ENCODE data around the gene LRRC74A. TPM values are rescaled to one million over a fixed set of nuclear protein-coding genes. Genes with fewer than 3 reads are reported as not detected.

LRRC74A gene
- total and polyA plus RNA-seq, 2 donors from 2014 or later: not detected

DNA sequence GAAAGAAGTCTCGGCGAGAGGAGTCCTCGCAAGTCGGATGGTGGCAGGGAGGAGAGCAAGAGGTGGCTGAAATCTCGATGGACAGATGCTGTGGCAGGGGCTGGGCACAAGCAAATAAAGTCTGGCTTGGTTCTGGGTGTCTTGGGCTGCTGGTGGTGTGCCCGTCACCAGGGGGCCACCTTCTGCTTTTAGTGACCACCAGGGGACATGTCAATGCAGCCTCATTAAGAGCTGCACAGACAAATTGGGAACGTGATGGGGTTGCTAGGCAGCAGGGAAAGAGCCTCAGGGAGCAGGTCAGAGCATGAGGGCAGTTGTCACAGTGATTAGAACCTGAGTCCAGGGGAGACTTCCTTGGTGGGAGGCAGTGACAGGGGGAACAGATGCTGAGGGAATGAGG is 44.0 kb downstream of the LRRC74A start:
- H3K36me3 ChIP-seq (ENCODE audit: control insufficient read depth in 2 of 3, insufficient read depth in 3 of 3, low read length in 3 of 3): no peaks in the 10 kb centered on the region
- no peaks in the 10 kb centered on the region for H3K27me3 ChIP-seq (ENCODE audit: control insufficient read depth, insufficient read depth, low read length)
- DNase-seq (no peak), FAIRE-seq (no peak)
- H3K9ac ChIP-seq (ENCODE audit: low read length in 3 of 3): no peak overlapping the region
- H3K9me3 ChIP-seq (ENCODE audit: control insufficient read depth in 2 of 3, insufficient read depth in 1 of 3, low read length in 3 of 3): no peaks in the 10 kb centered on the region
- TF ChIP-seq, protein P1, sequence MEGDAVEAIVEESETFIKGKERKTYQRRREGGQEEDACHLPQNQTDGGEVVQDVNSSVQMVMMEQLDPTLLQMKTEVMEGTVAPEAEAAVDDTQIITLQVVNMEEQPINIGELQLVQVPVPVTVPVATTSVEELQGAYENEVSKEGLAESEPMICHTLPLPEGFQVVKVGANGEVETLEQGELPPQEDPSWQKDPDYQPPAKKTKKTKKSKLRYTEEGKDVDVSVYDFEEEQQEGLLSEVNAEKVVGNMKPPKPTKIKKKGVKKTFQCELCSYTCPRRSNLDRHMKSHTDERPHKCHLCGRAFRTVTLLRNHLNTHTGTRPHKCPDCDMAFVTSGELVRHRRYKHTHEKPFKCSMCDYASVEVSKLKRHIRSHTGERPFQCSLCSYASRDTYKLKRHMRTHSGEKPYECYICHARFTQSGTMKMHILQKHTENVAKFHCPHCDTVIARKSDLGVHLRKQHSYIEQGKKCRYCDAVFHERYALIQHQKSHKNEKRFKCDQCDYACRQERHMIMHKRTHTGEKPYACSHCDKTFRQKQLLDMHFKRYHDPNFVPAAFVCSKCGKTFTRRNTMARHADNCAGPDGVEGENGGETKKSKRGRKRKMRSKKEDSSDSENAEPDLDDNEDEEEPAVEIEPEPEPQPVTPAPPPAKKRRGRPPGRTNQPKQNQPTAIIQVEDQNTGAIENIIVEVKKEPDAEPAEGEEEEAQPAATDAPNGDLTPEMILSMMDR (IDR thresholded peaks at IDR 0.05; ENCODE audit: borderline replicate concordance, extremely low read depth, insufficient read depth): no peak
- intact Hi-C loops (cut with DNase I): loop anchor here (10.0 kb wide), 2 partner anchors 195 to 445 kb away; no protein-coding TSS in a partner anchor
- H3K4me3 ChIP-seq (ENCODE audit: low read length in 3 of 3): no peak overlapping the region
- peaks cover 0 to 5% (median 0%) of the 10 kb centered on the region in 3 donors for H3K4me1 ChIP-seq (ENCODE audit: control insufficient read depth in 2 of 3, insufficient read depth in 2 of 3, low read depth in 1 of 3, low read length in 3 of 3)
- H3K27ac ChIP-seq (ENCODE audit: low read depth in 2 of 2, low read length in 2 of 2): no peak overlapping the region

DNA sequence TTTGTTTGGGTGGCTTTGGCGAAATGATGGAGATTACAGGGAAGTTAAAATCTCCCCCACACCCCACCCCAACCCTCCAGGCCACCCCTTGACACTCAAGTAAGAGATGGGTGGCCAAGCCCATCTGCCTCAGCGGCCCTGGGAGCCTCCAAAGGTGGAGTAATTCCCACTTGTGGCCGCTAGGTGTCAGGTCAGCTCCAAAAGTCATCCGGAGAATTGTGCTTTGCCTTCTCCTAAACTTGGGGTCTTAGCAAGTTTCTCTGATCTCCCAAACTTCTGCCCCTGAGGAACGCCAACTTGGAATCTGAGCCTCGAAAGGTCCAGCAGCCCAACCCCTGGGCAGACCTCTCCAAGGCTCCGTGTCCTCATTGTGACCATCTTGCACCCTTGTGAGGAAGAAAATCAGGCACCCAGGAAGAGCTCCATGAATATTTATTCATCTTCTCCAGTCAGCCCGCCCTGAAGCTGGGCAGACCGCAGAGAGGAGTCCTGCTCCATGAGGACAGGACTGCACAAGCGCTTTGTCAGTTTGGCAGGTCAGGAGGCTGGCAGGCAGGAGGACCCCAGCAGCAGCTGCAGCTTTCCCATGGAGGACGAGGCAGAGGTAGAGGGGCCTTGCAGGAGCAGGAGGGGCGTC is 46.7 kb downstream of the LRRC74A start:
- intact Hi-C loops (cut with DNase I): loop anchor here (10.0 kb wide), 2 partner anchors 192 to 442 kb away; no protein-coding TSS in a partner anchor
- TF ChIP-seq, protein P1 (IDR thresholded peaks at IDR 0.05; ENCODE audit: borderline replicate concordance, extremely low read depth, insufficient read depth): peak; percentile 88
- Histone ChIP-seq H3K9ac (ENCODE audit: low read length in 3 of 3) (no peak overlapping the region), H3K27me3 (ENCODE audit: control insufficient read depth, insufficient read depth, low read length) (no peaks in the 10 kb centered on the region), H3K36me3 (ENCODE audit: control insufficient read depth in 2 of 3, insufficient read depth in 3 of 3, low read length in 3 of 3) (no peaks in the 10 kb centered on the region), H3K4me3 (ENCODE audit: low read length in 3 of 3) (no peak overlapping the region), H3K27ac (ENCODE audit: low read depth in 2 of 2, low read length in 2 of 2) (no peak overlapping the region), H3K9me3 (ENCODE audit: control insufficient read depth in 2 of 3, insufficient read depth in 1 of 3, low read length in 3 of 3) (no peaks in the 10 kb centered on the region), H3K4me1 (ENCODE audit: control insufficient read depth in 2 of 3, insufficient read depth in 2 of 3, low read depth in 1 of 3, low read length in 3 of 3) (peaks cover 0 to under 1% (median 0%) of the 10 kb centered on the region in 3 donors)
- FAIRE-seq: no peak
- peak in 4 of 5 donors; percentile 64 to 77 (median 72) for DNase-seq

DNA sequence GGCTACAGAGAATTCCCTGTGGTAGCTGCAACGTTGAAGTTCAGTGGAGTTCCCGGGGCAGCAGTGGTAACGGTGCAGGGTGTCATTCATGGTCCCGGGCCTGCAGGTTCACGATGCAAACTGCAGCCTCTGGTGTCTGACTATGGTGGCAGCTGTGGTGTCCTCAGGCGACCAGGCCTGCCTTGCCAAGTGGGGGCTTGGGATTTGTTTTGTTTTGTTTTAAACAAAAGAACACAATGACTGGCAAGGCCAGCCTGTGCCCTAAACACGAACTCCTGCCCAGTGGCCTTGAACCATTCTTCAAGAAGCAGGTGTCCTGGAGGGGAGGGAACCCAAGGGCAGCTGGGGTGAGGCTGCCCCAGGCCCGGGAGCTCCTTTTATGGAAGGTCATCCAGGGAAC is 48.5 kb downstream of the LRRC74A start:
- FAIRE-seq (no peak), DNase-seq (no peak)
- H3K4me3 ChIP-seq (ENCODE audit: low read length in 3 of 3): no peak overlapping the region
- TF ChIP-seq, protein P1 (IDR thresholded peaks at IDR 0.05; ENCODE audit: borderline replicate concordance, extremely low read depth, insufficient read depth): no peak
- intact Hi-C loops (cut with DNase I): loop anchor here (10.0 kb wide), 2 partner anchors 190 to 440 kb away; no protein-coding TSS in a partner anchor
- H3K27me3 ChIP-seq (ENCODE audit: control insufficient read depth, insufficient read depth, low read length): no peaks in the 10 kb centered on the region
- no peaks in the 10 kb centered on the region for H3K4me1 ChIP-seq (ENCODE audit: control insufficient read depth in 2 of 3, insufficient read depth in 2 of 3, low read depth in 1 of 3, low read length in 3 of 3)
- no peak overlapping the region for H3K9ac ChIP-seq (ENCODE audit: low read length in 3 of 3)
- no peak overlapping the region for H3K27ac ChIP-seq (ENCODE audit: low read depth in 2 of 2, low read length in 2 of 2)
- no peaks in the 10 kb centered on the region for H3K36me3 ChIP-seq (ENCODE audit: control insufficient read depth in 2 of 3, insufficient read depth in 3 of 3, low read length in 3 of 3)
- no peaks in the 10 kb centered on the region for H3K9me3 ChIP-seq (ENCODE audit: control insufficient read depth in 2 of 3, insufficient read depth in 1 of 3, low read length in 3 of 3)

Data from kidney (tissue), 14 donors.